ENCODE data around the gene FGFRL1. TPM values are rescaled to one million over a fixed set of nuclear protein-coding genes. Genes with fewer than 3 reads are reported as not detected.

The FGFRL1 gene
- total RNA-seq, 1 experiment from 2014 or later = 30.4 TPM

DNA sequence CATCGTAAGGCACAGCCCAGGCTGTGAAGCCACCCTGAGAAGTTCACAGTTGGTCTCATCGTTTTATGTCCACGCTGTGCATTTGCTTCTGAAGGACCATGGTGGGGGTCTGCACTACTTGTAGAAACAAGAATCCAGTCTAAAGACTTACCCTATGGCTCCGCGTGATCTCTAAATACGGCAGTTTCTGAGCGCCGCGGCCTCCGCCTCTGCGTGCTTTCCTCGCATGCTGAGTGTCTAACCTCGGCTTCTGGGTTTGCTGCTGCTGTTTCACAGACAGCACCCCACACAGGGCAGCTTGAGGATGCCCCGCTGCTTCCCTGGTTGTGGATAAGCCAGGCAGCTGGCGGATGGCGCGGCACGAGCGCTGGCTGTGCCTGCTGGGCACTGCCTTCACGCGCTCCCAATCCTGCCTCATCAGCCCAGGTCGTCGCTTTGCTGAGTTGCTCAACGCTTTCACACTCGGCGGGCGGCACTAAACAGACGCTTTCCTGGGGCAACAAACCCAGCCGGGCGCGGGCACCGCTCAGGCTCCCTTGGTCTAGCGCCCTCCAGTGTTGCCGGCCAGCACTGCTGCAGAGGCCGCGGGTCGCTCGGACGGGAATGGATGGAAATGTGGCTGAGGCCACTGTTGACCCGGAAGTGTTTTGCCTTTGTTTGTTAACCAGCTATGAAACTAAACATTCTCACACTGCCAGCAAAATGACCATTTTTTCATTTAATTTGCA lies 39.2 kb downstream of the FGFRL1 start:
- H3K27me3 ChIP-seq (replicated peaks; ENCODE audit: insufficient read depth, low read depth, low read length, poor library complexity) = peaks cover 60% of the 10 kb centered on the region
- CTCF ChIA-PET = no interaction called here
- intact Hi-C loops (cut with micrococcal nuclease; ENCODE audit: unreplicated experiment) = no loop called here
- no peaks in the 10 kb centered on the region for H3K36me3 ChIP-seq (ENCODE audit: insufficient read depth, low read length, poor library complexity, severe bottlenecking)
- POLR2A ChIA-PET (ENCODE audit: low non-redundant PET) = no interaction called here
- H3K4me3 ChIP-seq (ENCODE audit: low read depth, low read length, poor library complexity, severe bottlenecking) = no peak overlapping the region
- H3K27ac ChIP-seq (ENCODE audit: low read depth, low read length, poor library complexity, severe bottlenecking) = no peak overlapping the region
- TF ChIP-seq EZH2 (IDR thresholded peaks at IDR 0.05; ENCODE audit: borderline replicate concordance, low read depth, low read length, poor library complexity, severe bottlenecking) (no peak), CTCF (conservative IDR thresholded peaks at IDR 0.05; ENCODE audit: low read depth, low read length) (no peak)
- H3K9me3 ChIP-seq (ENCODE audit: low read depth, low read length, poor library complexity, severe bottlenecking) = no peaks in the 10 kb centered on the region
- no peak for DNase-seq (ENCODE audit: low spot score)
- H3K4me1 ChIP-seq (ENCODE audit: insufficient read depth, low read length, poor library complexity, severe bottlenecking) = no peaks in the 10 kb centered on the region
- BruUV-seq (replicated peaks) = no TSS peak

- ChIA-PET POLR2A (ENCODE audit: low non-redundant PET) (no interaction called here), CTCF (no interaction called here)
- BruUV-seq (replicated peaks) = no TSS peak
- Histone ChIP-seq H3K9me3 (ENCODE audit: low read depth, low read length, poor library complexity, severe bottlenecking) (no peaks in the 10 kb centered on the region), H3K4me1 (ENCODE audit: insufficient read depth, low read length, poor library complexity, severe bottlenecking) (no peaks in the 10 kb centered on the region), H3K27ac (ENCODE audit: low read depth, low read length, poor library complexity, severe bottlenecking) (no peak overlapping the region), H3K36me3 (ENCODE audit: insufficient read depth, low read length, poor library complexity, severe bottlenecking) (no peaks in the 10 kb centered on the region), H3K4me3 (ENCODE audit: low read depth, low read length, poor library complexity, severe bottlenecking) (no peak overlapping the region), H3K27me3 (replicated peaks; ENCODE audit: insufficient read depth, low read depth, low read length, poor library complexity) (peaks cover 68% of the 10 kb centered on the region)
- DNase-seq (ENCODE audit: low spot score) = no peak
- intact Hi-C loops (cut with micrococcal nuclease; ENCODE audit: unreplicated experiment) = no loop called here
- TF ChIP-seq CTCF (conservative IDR thresholded peaks at IDR 0.05; ENCODE audit: low read depth, low read length) (no peak), EZH2 (IDR thresholded peaks at IDR 0.05; ENCODE audit: borderline replicate concordance, low read depth, low read length, poor library complexity, severe bottlenecking) (no peak)
Measured at GRCh38 chr4:1051472-1051871, 40.0 kb downstream of the FGFRL1 start.

DNA sequence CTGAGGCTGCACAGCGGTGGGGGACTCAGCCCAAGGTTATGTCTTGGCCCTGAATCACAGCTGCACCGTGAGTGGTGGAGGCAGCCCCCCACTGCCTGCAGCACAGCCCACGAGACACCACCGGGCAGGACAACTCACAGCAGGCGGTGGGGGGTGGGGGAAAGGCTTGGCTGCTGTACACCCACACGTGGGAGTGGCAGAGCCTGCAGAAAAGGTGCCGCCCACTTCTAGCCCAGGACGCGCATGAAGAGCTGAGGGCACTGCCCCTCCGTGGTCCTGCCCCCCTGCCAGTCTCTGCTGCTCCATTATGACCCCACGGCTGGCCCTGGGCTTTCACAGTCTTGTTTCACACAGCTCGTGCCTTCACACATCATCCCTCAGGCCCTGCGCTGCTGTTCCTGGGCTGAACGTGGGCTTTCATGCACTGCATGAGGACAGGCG lies 40.8 kb downstream of the FGFRL1 start:
- POLR2A ChIA-PET (ENCODE audit: low non-redundant PET) = no interaction called here
- no peak for TF ChIP-seq EZH2 (IDR thresholded peaks at IDR 0.05; ENCODE audit: borderline replicate concordance, low read depth, low read length, poor library complexity, severe bottlenecking)
- no peak for TF ChIP-seq CTCF (conservative IDR thresholded peaks at IDR 0.05; ENCODE audit: low read depth, low read length)
- intact Hi-C loops (cut with micrococcal nuclease; ENCODE audit: unreplicated experiment) = no loop called here

More for the DNA sequence above, 40.8 kb downstream of the FGFRL1 start:
- Histone ChIP-seq H3K27ac (ENCODE audit: low read depth, low read length, poor library complexity, severe bottlenecking) (no peak overlapping the region), H3K4me3 (ENCODE audit: low read depth, low read length, poor library complexity, severe bottlenecking) (no peak overlapping the region), H3K27me3 (replicated peaks; ENCODE audit: insufficient read depth, low read depth, low read length, poor library complexity) (peaks cover 71% of the 10 kb centered on the region), H3K4me1 (ENCODE audit: insufficient read depth, low read length, poor library complexity, severe bottlenecking) (no peaks in the 10 kb centered on the region), H3K9me3 (ENCODE audit: low read depth, low read length, poor library complexity, severe bottlenecking) (no peaks in the 10 kb centered on the region), H3K36me3 (ENCODE audit: insufficient read depth, low read length, poor library complexity, severe bottlenecking) (no peaks in the 10 kb centered on the region)
- DNase-seq (ENCODE audit: low spot score) = no peak
- CTCF ChIA-PET = no interaction called here
- no TSS peak for BruUV-seq (replicated peaks)
